ENCODE data around the gene COL1A2.

DNA sequence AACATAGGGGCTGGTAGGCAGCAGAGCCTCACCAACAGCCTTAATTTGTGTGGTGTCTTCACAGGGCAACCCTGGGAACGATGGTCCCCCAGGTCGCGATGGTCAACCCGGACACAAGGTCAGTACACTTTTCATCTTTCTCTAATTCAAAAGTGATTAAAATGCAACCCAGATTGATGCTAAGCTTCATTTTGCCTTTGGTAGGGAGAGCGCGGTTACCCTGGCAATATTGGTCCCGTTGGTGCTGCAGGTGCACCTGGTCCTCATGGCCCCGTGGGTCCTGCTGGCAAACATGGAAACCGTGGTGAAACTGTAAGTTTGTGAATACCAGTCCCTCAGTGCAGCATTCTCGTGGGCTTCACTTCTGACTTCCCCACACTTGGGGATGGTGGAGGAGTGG lies 30.9 kb downstream of the COL1A2 start:
- no peak for TF ChIP-seq POLR2AphosphoS5 (IDR thresholded peaks at IDR 0.05)
- TF ChIP-seq, protein P1, sequence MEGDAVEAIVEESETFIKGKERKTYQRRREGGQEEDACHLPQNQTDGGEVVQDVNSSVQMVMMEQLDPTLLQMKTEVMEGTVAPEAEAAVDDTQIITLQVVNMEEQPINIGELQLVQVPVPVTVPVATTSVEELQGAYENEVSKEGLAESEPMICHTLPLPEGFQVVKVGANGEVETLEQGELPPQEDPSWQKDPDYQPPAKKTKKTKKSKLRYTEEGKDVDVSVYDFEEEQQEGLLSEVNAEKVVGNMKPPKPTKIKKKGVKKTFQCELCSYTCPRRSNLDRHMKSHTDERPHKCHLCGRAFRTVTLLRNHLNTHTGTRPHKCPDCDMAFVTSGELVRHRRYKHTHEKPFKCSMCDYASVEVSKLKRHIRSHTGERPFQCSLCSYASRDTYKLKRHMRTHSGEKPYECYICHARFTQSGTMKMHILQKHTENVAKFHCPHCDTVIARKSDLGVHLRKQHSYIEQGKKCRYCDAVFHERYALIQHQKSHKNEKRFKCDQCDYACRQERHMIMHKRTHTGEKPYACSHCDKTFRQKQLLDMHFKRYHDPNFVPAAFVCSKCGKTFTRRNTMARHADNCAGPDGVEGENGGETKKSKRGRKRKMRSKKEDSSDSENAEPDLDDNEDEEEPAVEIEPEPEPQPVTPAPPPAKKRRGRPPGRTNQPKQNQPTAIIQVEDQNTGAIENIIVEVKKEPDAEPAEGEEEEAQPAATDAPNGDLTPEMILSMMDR (IDR thresholded peaks at IDR 0.05): no peak
